ENCODE measurements around the gene HAL. TPM values are rescaled to one million over a fixed set of nuclear protein-coding genes. Genes with fewer than 3 reads are reported as not detected.
A peak's percentile ranks its signal among the peaks of the same experiment; 100 is the strongest.

HAL gene
- under 1 TPM; 0.63 to 0.74 TPM for total RNA-seq

GRCh38 chr12:95996034-95996658, at the start of gene HAL:
TSS of gene HAL (minus strand) at chr12:95996344. CDS start at chr12:95995910, 434 bp downstream.
- Mint-ChIP-seq H3K27ac (no peak within 1 kb of the TSS), H3K9me3 (ENCODE audit: insufficient read depth) (no peaks in the 10 kb centered on the region), H3K4me3 (no peak within 1 kb of the TSS), H3K27me3 (ENCODE audit: low read depth) (no peaks in the 10 kb centered on the region), H3K4me1 (ENCODE audit: low read depth) (peaks cover 6% of the 10 kb centered on the region), H3K36me3 (ENCODE audit: low read depth) (no peaks in the 10 kb centered on the region)
- POLR2A ChIA-PET, result no interaction called here
- DNase-seq (no peak), ATAC-seq (no peak)
- CTCF ChIA-PET, result interaction anchor here (0.9 to 2.8 kb wide), 3 partner anchors 17 to 53 kb away, joined by 3 to 19 read pairs (median 3); partner anchors contain the start of genes AMDHD1 and CCDC38

- DNase-seq (no peak), ATAC-seq (no peak)
- Mint-ChIP-seq H3K4me3 (no peak overlapping the region), H3K4me1 (ENCODE audit: low read depth) (peaks cover 45% of the 10 kb centered on the region), H3K27me3 (ENCODE audit: low read depth) (no peaks in the 10 kb centered on the region), H3K27ac (no peak overlapping the region), H3K9me3 (ENCODE audit: insufficient read depth) (no peaks in the 10 kb centered on the region), H3K36me3 (ENCODE audit: low read depth) (no peaks in the 10 kb centered on the region)
- CTCF ChIA-PET, result no interaction called here
- POLR2A ChIA-PET, result no interaction called here
Observed at GRCh38 chr12:96045566-96045965, 49.4 kb upstream of the HAL start.

- DNase-seq, result no peak
- no peak overlapping the region for H3K27ac Mint-ChIP-seq
- H3K27me3 Mint-ChIP-seq (ENCODE audit: low read depth), result no peaks in the 10 kb centered on the region
- POLR2A ChIA-PET, result no interaction called here
- H3K36me3 Mint-ChIP-seq (ENCODE audit: low read depth), result no peaks in the 10 kb centered on the region
- H3K4me3 Mint-ChIP-seq, result no peak overlapping the region
- CTCF ChIA-PET, result no interaction called here
- no peak for ATAC-seq
- H3K9me3 Mint-ChIP-seq (ENCODE audit: insufficient read depth), result no peaks in the 10 kb centered on the region
- H3K4me1 Mint-ChIP-seq (ENCODE audit: low read depth), result peaks cover 45% of the 10 kb centered on the region
Observed at GRCh38 chr12:96044943-96045290, 48.8 kb upstream of the HAL start.

- Mint-ChIP-seq H3K27me3 (ENCODE audit: low read depth) (no peaks in the 10 kb centered on the region), H3K9me3 (ENCODE audit: insufficient read depth) (no peaks in the 10 kb centered on the region), H3K36me3 (ENCODE audit: low read depth) (no peaks in the 10 kb centered on the region), H3K4me1 (ENCODE audit: low read depth) (peaks cover 43% of the 10 kb centered on the region), H3K4me3 (no peak overlapping the region), H3K27ac (no peak overlapping the region)
- CTCF ChIA-PET, result no interaction called here
- DNase-seq (no peak), ATAC-seq (no peak)
- POLR2A ChIA-PET, result interaction anchor here (0.7 kb wide), 1 partner anchor 13 kb away, joined by 3 read pairs; no protein-coding TSS in a partner anchor
Observed at GRCh38 chr12:96044017-96044942, 48.1 kb upstream of the HAL start.

GRCh38 chr12:96041181-96041580, 45.0 kb upstream of the HAL start:
- ATAC-seq (no peak), DNase-seq (no peak)
- Mint-ChIP-seq H3K27ac (no peak overlapping the region), H3K9me3 (ENCODE audit: insufficient read depth) (no peaks in the 10 kb centered on the region), H3K27me3 (ENCODE audit: low read depth) (no peaks in the 10 kb centered on the region), H3K4me3 (no peak overlapping the region), H3K36me3 (ENCODE audit: low read depth) (no peaks in the 10 kb centered on the region), H3K4me1 (ENCODE audit: low read depth) (peaks cover 15% of the 10 kb centered on the region)
- ChIA-PET CTCF (no interaction called here), POLR2A (no interaction called here)

- ATAC-seq (no peak), DNase-seq (no peak)
- H3K36me3 Mint-ChIP-seq (ENCODE audit: low read depth), result no peaks in the 10 kb centered on the region
- ChIA-PET CTCF (interaction anchor here (1.2 kb wide), 1 partner anchor 42 kb away, joined by 4 read pairs; no protein-coding TSS in a partner anchor), POLR2A (interaction anchor here (0.7 kb wide), 1 partner anchor 348 kb away, joined by 3 read pairs; no protein-coding TSS in a partner anchor)
- no peak overlapping the region for H3K4me3 Mint-ChIP-seq
- H3K27me3 Mint-ChIP-seq (ENCODE audit: low read depth), result no peaks in the 10 kb centered on the region
- H3K9me3 Mint-ChIP-seq (ENCODE audit: insufficient read depth), result no peaks in the 10 kb centered on the region
- H3K4me1 Mint-ChIP-seq (ENCODE audit: low read depth), result peaks cover 12% of the 10 kb centered on the region
- no peak overlapping the region for H3K27ac Mint-ChIP-seq
Observed at GRCh38 chr12:96040305-96041133, 44.4 kb upstream of the HAL start.

- DNase-seq (no peak), ATAC-seq (no peak)
- Mint-ChIP-seq H3K9me3 (ENCODE audit: insufficient read depth) (no peaks in the 10 kb centered on the region), H3K36me3 (ENCODE audit: low read depth) (no peaks in the 10 kb centered on the region), H3K27ac (no peak overlapping the region), H3K27me3 (ENCODE audit: low read depth) (no peaks in the 10 kb centered on the region), H3K4me1 (ENCODE audit: low read depth) (peaks cover 6% of the 10 kb centered on the region), H3K4me3 (no peak overlapping the region)
- POLR2A ChIA-PET, result no interaction called here
- CTCF ChIA-PET, result no interaction called here
Observed at GRCh38 chr12:96039516-96039915, 43.4 kb upstream of the HAL start.

- H3K4me1 Mint-ChIP-seq (ENCODE audit: low read depth), result peaks cover 6% of the 10 kb centered on the region
- no peak overlapping the region for H3K4me3 Mint-ChIP-seq
- POLR2A ChIA-PET, result no interaction called here
- H3K9me3 Mint-ChIP-seq (ENCODE audit: insufficient read depth), result no peaks in the 10 kb centered on the region
- CTCF ChIA-PET, result interaction anchor here (0.5 to 0.9 kb wide), 2 partner anchors 452 to 480 kb away, joined by 3 to 4 read pairs; no protein-coding TSS in a partner anchor
- no peak for DNase-seq
- peaks cover 1% of the 10 kb centered on the region for H3K36me3 Mint-ChIP-seq (ENCODE audit: low read depth)
- ATAC-seq, result no peak
- no peak overlapping the region for H3K27ac Mint-ChIP-seq
- H3K27me3 Mint-ChIP-seq (ENCODE audit: low read depth), result no peaks in the 10 kb centered on the region
Observed at GRCh38 chr12:96036765-96037455, 40.8 kb upstream of the HAL start.

- Mint-ChIP-seq H3K9me3 (ENCODE audit: insufficient read depth) (no peaks in the 10 kb centered on the region), H3K4me3 (no peak within 1 kb of the TSS), H3K36me3 (ENCODE audit: low read depth) (peaks cover 1% of the 10 kb centered on the region), H3K27me3 (ENCODE audit: low read depth) (no peaks in the 10 kb centered on the region), H3K4me1 (ENCODE audit: low read depth) (peaks cover 4% of the 10 kb centered on the region), H3K27ac (no peak within 1 kb of the TSS)
- DNase-seq, result peak; percentile 99
- CTCF ChIA-PET, result interaction anchor here (0.9 to 1.3 kb wide), 7 partner anchors 12 to 481 kb away, joined by 3 to 5 read pairs (median 3); partner anchors contain the start of gene CDK17
- POLR2A ChIA-PET, result interaction anchor here (0.6 to 1.2 kb wide), 6 partner anchors 13 to 502 kb away, joined by 3 to 6 read pairs (median 4); partner anchors contain the start of gene AMDHD1
- peak; percentile 95 for ATAC-seq
Observed at GRCh38 chr12:96035283-96036236, 39.4 kb upstream of the HAL start, which contains the start of gene LTA4H. TSS of gene LTA4H (minus strand) at chr12:96035587. CDS start at chr12:96035519, 68 bp downstream.

GRCh38 chr12:96034621-96035282, 38.6 kb upstream of the HAL start:
- DNase-seq, result peak; percentile 27
- H3K27ac Mint-ChIP-seq, result no peak overlapping the region
- no peaks in the 10 kb centered on the region for H3K27me3 Mint-ChIP-seq (ENCODE audit: low read depth)
- H3K36me3 Mint-ChIP-seq (ENCODE audit: low read depth), result peaks cover 1% of the 10 kb centered on the region
- H3K9me3 Mint-ChIP-seq (ENCODE audit: insufficient read depth), result no peaks in the 10 kb centered on the region
- no peak for ATAC-seq
- no peak overlapping the region for H3K4me3 Mint-ChIP-seq
- CTCF ChIA-PET, result no interaction called here
- POLR2A ChIA-PET, result interaction anchor here (0.6 to 1.2 kb wide), 3 partner anchors 20 to 502 kb away, joined by 3 to 5 read pairs (median 3); partner anchors contain the start of gene AMDHD1
- peaks cover 4% of the 10 kb centered on the region for H3K4me1 Mint-ChIP-seq (ENCODE audit: low read depth)

All from activated CD8-positive, alpha-beta T cell treated with anti-CD3 and anti-CD28 coated beads, Interleukin-2, amount 10 ng/mL, durations not matched to agents 7 days and 5 days (primary cell).